H1 (cell line): ENCODE data around the gene LTB4R. TPM values are rescaled to one million over a fixed set of nuclear protein-coding genes. Genes with fewer than 3 reads are reported as not detected.

Experiments
- CBX5 ChIP-seq: fragments of 300-800, 300-1000 bp; sonication (generic); IDR thresholded peaks from 2 replicates; pipeline ENCODE4 v1.7.1; 2016; ENCODE audit warnings: antibody characterized with exemption, low read length, low read depth
- JUND ChIP-seq: IDR thresholded peaks from 2 replicates; pipeline ENCODE4 v1.6.1; 2011; ENCODE audit warnings: mild to moderate bottlenecking, improper control_type of control experiment, low read length
- RBBP5 ChIP-seq: IDR thresholded peaks from 2 replicates; pipeline ENCODE4 v1.7.1; 2012; ENCODE audit warnings: low read depth, mild to moderate bottlenecking, inconsistent platforms, low read length, moderate library complexity, borderline replicate concordance
- SRF ChIP-seq: IDR thresholded peaks from 2 replicates; pipeline ENCODE4 v1.6.1; 2011; ENCODE audit warnings: mild to moderate bottlenecking, low read depth, low read length, moderate library complexity
- YY1 ChIP-seq: IDR thresholded peaks from 2 replicates; pipeline ENCODE4 v1.6.1; 2011; ENCODE audit warnings: low read depth, mild to moderate bottlenecking, low read length
- polyA plus RNA-seq, 7 experiments: library from polyadenylated mRNA; depleted of rRNA in 3 of 7; stranded (reverse) in 5 of 7; unstranded in 2 of 7; fragments of >200 nt in 5 of 7; fragments of 200-250 nt in 2 of 7; gene quantifications; 1 replicate in 5 of 7; 2 replicates in 1 of 7; 4 replicates in 1 of 7; pipeline versions ENCODE4 v1.2.1 to v1.2.3, GENCODE V29; 2011 to 2013; ENCODE audit warnings: missing spikeins in 2 of 7, mixed read lengths in 2 of 7
- total RNA-seq: library from RNA; stranded (reverse); fragmentation: NEBNext Ultra II Directional; extraction: Animal tissue kit (Norgen Biotek cat#: 25700); gene quantifications from 2 replicates; pipeline ENCODE4 v1.2.1, GENCODE V29; 2021
- TF ChIP-seq, protein P1 (sequence below), 3 experiments: IDR thresholded peaks; 1 replicate in 2 of 3; 2 replicates in 1 of 3; pipeline versions ENCODE4 v1.5.1 to v1.6.1; 2011; ENCODE audit warnings: low read length in 3 of 3, mild to moderate bottlenecking in 3 of 3, inconsistent platforms in 2 of 3, low read depth in 1 of 3, moderate library complexity in 1 of 3; ENCODE audit not compliant: insufficient read depth in 1 of 3; ENCODE audit errors: control extremely low read depth in 1 of 3

Gene LTB4R
- total and polyA plus RNA-seq, 2 of the 8 experiments (the other 6 are each of a cell fraction or from before 2014, with no cell fraction given): 4.1 to 6.7 TPM

DNA sequence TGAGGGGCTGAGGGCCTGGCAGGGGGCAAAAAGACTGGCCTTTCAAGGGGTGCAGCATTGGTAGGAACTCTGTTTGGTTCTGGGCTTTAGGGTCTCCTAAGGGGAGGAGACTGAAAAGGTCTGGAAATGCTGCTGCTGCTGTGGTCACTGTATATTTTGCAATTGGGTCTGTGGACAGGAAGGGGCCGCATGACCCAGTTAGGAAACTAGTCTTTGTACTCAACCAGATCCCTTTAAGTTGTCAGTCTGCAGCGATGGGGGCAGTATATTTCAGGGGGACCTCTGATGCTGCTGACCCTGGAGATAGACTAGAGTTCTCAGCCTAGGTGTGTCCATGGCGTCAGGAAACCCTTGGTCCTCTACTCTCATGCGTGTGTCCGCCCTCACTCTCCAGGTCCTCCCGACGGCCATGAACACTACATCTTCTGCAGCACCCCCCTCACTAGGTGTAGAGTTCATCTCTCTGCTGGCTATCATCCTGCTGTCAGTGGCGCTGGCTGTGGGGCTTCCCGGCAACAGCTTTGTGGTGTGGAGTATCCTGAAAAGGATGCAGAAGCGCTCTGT lies 4.0 kb downstream of the LTB4R start (continued):
- TF ChIP-seq YY1 (no peak), JUND (no peak), CBX5 (no peak), SRF (no peak), RBBP5 (no peak)
- TF ChIP-seq, protein P1, sequence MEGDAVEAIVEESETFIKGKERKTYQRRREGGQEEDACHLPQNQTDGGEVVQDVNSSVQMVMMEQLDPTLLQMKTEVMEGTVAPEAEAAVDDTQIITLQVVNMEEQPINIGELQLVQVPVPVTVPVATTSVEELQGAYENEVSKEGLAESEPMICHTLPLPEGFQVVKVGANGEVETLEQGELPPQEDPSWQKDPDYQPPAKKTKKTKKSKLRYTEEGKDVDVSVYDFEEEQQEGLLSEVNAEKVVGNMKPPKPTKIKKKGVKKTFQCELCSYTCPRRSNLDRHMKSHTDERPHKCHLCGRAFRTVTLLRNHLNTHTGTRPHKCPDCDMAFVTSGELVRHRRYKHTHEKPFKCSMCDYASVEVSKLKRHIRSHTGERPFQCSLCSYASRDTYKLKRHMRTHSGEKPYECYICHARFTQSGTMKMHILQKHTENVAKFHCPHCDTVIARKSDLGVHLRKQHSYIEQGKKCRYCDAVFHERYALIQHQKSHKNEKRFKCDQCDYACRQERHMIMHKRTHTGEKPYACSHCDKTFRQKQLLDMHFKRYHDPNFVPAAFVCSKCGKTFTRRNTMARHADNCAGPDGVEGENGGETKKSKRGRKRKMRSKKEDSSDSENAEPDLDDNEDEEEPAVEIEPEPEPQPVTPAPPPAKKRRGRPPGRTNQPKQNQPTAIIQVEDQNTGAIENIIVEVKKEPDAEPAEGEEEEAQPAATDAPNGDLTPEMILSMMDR (IDR thresholded peaks at IDR 0.05; ENCODE audit: control extremely low read depth in 1 of 3, insufficient read depth in 1 of 3, low read depth in 1 of 3, low read length in 3 of 3): no peak
